Activated CD4-positive, alpha-beta T cell treated with anti-CD3 and anti-CD28 coated beads, Interleukin-2, Interleukin-4, amounts not matched to agents 100 ng/mL and 50 ng/mL, durations not matched to agents 16 hours and 8 hours (primary cell): ENCODE data around the gene FCN1.
A peak's percentile ranks its signal among the peaks of the same experiment; 100 is the strongest.
"Not testable (repeated sequence)": the region's sequence is repeated elsewhere in the genome, so short reads cannot be mapped to it uniquely, and the experiment has no call there.

Source experiments
- DNase-seq: peaks from one replicate; pipeline ENCODE4 v3.0.0-alpha.2; 2020; ENCODE audit warnings: low spot score

FCN1 gene

GRCh38 chr9:134871697-134872340 lies 45.9 kb downstream of the FCN1 start:
- DNase-seq = no peak

DNA sequence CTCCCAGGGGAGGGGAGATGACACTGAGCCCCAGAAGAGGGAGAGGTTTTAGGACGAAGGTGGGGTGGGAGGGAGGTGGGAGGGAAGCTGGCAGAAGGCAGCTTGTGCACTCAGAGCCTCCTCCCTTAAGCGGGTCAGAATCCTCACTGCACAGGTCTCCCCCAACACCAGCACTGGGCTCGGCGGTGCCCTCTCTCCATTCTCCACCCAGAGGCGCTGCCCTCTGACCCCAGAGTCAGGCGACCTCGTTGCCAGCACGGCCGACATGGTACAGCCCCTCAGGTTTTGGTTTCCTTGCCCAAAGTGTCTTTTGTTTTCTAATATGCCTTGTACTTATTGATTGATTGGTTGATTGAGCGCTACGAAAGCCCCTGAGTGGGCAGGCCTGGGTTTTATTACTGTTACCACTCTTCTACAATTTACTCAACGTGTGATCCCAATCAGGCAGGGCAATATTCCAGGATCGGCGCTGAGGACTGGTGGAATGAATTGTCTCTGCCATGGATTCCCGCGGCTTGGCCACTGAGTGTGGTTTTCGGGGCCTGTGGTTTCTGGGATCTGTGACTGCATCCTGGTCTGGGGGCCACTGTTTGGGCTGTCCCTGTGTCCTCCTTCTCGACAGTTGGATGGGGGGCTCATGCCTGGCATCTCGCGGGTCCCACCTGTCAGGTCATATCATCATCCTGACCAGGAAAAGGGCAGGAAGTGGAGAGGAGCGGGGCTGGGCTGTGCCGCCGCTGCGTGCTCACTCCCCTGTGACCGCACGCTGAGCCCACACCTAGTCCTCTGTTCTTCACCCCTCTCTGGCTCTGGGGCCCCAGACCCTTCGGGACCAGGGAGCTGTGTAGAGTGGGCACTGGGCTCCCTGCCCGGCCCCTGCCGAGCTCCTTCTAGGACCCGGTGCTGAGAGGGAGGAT lies 46.7 kb downstream of the FCN1 start:
- no peak for DNase-seq

- no peak for DNase-seq
These were observed 47.4 kb downstream of the FCN1 start for GRCh38 chr9:134870301-134870694.

GRCh38 chr9:134869554-134870300 lies 48.0 kb downstream of the FCN1 start:
- no peak for DNase-seq

DNA sequence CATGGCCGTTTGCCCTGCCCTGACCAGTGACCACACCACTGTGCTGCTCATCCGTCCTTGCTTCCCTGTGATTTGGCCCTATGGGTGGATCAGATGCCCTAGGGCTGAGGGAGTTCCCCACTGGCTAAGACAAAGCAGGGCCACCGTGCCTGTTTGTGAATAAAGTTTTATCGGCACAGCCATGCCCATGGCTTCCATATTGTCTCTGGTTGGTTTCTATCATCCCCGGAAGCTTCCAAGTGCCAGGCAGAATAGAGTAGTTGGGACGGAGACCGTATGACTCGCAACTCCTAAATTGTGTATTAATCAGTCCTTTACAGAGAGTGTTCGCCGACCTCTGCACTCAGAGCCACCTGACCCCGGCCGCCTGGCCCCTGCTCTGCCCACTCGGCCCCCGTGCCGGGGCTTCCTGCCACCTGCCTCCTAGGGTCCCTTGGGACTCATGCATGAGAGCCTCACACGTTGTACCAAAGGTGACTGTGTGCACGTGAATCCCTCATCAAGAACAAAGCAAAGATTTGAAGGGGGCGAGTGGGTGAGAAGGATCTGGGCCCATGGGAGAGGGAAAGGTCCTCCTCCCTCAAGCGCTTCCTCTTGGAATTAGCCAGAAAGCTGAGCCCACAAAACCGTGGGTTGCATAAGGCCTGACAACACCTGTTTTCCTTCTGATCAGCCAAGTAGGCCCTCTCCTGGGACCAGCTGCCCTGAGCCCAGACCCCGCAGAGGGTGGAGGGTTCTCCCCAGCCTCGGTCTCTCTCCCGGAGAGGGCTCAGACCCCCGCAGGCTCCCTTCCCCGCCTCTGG lies 48.8 kb downstream of the FCN1 start:
- DNase-seq = no peak

GRCh38 chr9:134867917-134868750 lies 49.6 kb downstream of the FCN1 start:
- no peak for DNase-seq

DNA sequence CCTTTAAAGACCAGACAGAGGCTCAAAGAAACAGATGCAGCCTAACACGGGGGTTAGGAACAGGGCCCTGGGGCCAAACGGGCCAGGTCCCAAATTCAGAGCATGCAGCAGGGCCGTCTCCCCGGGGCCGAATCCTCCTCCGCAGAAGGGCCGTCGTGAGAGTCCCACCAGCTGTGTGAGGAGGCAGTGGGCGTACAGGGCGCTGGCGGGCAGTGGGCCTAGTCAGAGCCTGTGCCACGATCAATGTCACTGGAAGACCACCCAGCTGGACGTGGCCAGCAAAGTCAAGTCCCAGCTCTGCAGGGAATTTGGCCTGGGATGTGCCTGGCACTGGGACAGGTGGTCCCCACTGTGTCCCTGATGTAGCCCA lies 52.9 kb downstream of the FCN1 start:
- no peak for DNase-seq

- DNase-seq = no peak
These were observed 53.5 kb downstream of the FCN1 start for GRCh38 chr9:134863941-134864820.

GRCh38 chr9:134863306-134863902 lies 54.3 kb downstream of the FCN1 start:
- no peak for DNase-seq

DNA sequence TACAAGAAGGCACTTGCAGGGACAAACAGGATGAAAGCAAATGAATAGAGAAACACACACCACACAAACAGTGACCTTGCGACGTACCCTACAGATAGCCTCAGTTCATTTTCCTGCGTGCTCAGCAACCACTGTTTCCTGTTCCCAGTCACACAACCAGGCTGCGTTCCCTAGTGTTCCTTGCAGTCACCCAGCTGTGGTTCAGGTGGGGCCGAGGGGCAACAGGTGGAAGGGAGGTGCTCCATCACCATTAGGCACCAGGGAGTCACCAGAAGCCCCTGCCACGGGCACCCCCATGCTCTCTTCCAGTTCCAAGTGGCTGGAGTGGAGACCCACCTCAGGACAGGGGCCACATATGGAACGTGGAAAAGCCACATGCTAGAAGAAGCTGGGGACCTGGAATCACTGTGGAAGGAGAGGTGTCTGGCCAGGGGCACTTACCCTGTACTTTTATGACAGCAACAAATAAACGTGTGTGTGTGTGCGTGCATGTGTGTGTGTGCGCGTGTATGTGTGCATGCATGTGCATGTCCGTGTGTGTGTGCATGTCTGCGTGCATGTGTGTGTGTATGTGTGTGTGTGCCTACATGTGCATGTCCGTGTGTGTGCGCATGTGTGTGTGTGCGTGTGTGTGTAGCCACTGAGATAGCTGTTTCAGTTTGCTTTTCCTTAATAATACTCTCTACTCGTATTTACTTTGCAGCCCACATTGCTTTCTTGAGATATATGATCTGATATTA lies 55.9 kb downstream of the FCN1 start:
- DNase-seq = no peak

DNA sequence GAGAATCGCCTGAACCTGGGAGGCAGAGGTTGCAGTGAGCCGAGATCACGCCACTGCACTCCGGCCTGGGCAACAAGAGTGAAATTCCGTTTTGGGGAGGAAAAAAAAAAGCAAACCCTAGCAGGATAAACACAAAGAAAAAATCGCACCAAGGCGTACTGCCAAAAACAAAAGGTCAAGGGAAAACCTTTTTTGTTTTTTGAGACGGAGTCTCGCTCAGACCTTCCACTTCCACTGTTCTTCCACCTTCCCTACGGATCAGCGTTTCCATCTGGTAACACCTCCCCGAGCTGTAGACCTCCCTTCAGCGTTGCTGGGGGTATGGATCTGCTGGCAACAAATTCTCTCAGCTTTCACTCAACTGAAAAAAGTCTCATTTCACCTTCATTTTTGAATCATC lies 57.2 kb downstream of the FCN1 start:
- no peak for DNase-seq

DNA sequence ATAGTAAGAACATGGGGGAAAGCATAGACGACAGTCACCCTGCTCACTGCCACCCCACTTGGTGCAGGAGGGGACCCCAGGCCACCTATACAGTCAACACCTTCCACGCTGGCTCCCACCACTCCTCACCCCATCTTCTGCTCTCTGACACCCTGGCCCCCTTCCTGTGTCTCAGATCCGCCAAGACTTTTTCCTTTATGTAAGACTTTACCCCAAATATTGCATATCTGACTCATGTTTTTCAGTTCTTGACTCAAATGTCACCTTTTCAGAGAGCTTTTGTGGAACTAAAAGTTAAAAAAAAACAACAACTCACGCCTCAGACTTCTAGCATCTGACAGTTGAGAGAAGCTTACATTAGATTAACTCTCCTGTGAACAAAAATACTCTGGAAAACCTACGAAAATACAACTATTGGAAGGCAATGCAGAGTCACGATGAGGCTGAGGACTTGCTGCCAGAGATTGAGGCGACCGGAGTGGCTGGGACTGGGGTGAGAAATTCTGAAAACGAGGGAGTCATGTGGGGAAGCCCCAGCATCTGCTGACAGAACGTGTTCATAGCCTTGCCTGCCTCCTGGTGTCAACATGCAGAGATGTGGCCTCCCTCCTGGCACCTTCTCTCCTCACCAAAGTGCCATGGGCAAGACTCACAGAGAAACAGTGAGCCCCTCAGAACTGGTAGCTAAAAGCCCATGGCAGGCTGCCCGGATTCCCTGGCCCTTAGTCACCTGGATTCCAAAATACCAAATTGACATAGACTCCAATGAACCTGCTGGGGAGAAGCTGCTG lies 59.5 kb downstream of the FCN1 start:
- peak; percentile 84 for DNase-seq

DNA sequence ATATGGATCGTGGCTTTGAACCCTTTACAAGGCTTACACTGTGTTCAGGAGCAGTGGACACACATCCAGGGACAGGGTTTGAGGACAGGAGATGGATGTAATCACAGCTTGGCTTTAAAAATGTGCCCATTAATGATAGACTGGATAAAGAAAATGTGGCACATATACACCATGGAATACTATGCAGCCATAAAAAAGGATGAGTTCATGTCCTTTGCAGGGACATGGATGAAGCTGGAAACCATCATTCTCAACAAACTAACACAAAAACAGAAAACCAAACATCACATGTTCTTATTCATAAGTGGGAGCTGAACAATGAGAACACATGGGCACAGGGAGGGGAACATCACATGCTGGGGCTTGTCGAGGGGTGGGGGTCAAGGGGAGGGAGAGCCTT lies 60.3 kb downstream of the FCN1 start:
- not testable (repeated sequence) for DNase-seq

DNA sequence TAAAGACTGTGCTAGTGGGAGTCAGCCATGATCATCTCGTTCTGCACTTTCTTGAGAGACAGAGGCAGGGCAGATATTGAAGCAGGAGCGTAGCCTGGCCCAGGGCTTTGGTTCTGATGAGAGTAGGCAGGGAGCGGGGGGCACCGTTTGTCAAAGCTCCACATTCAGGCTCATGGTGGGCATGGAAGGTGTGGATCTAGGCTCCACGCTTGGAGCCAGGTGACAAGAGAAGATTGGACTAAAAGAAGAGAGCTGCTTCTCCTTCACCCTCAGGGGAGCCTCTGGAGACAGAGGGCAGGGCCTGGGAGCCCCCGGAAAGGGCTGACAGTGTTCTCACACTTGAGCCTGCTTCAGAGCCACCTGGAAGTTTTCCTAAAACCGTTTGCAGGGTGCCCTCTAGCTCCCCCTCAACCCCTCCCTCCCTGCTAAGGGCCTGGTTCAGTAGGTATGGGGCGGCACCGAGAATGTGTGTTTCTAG lies 61.8 kb downstream of the FCN1 start:
- DNase-seq = no peak
